ENCODE data around the gene SPDYE2B.
"Not testable (repeated sequence)": the region's sequence is repeated elsewhere in the genome, so short reads cannot be mapped to it uniquely, and the experiment has no call there.

SPDYE2B gene

DNA sequence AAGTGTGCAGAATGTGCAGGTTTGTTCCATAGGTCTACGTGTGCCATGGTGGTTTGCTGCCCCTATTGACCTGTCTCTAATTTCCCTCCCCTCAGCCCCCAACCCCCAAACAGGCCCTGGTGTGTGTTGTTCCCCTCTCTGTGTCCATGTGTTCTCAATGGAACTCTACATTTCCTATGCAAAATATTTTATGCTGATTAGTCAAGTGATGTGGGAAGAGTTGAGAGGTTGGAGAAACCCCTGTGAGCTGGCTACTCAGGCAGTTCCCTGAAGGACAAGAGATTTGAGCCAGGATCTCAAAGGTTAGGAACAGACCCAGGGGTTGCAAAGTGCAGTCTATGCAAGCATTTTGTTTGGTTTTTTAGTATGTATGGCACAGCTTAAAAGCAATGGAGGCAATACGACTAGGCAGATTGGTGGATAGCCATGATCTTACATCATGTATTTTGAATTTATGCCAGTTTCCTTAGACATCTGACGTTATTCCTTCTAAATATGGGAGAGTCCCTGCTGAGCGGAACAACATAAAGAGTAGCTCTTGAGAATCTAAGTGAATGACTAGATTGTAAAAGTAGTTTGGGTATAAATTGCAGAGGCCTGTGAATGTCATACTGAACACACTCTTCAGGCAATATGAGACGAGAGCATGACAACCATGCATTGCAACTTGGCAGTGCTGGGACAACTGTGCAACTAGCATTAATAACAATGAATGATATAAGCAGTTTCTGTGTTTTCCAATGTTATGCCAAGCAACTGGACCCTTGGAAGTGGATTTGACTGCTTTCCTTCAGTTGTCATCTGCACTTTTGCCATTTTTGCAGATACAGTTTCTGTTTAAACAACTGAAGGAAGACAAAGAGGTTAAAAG, 47.8 kb downstream of the SPDYE2B start:
- H3K4me3 ChIP-seq (ENCODE audit: low read depth, low read length): not testable (repeated sequence)

DNA sequence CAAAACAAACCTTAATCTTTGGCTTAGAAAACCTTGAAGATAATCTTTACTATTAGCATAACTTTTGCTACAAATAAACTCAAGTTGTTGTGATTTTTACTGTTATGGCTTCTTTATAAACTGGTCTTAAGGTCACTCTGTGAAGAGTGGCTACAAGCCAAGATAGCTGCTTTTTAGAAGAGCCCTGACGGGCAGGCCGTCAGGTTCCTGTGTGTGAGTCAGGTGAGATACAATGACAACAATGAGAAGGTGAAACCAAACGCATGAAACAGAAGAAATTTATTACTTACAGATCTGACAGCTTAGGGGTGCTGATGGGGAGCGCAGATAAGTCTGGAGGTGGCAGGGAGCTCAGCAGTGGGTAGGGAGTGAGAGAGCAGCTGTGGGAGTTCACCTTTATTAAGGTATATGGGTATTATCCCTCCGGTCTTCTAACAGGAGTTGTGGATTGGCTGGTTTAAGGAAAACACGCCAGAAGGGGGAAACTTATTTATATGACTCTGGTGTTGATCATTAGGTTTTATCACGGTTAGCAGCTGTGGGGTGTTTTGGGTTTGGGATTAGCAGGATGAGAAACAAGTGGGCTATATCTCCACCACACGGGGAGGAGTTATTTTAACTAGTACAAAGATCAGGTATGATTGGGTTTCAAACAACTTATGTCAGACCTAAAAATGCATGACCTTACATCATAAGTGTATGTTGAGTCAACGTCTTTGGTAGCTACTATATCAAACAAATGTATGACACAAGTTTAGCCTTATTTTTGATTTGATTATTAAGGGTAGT, 49.0 kb downstream of the SPDYE2B start:
- H3K4me3 ChIP-seq (ENCODE audit: low read depth, low read length): not testable (repeated sequence)
